Astrocyte of the hippocampus (primary cell): ENCODE results near the gene NLRP3.
"Not testable (repeated sequence)": the region's sequence is repeated elsewhere in the genome, so short reads cannot be mapped to it uniquely, and the experiment has no call there.

Source experiments
- DNase-seq: peaks from one replicate; pipeline ENCODE4 v3.0.0; 2011; ENCODE audit warnings: low read depth, low spot score

Gene NLRP3

DNA sequence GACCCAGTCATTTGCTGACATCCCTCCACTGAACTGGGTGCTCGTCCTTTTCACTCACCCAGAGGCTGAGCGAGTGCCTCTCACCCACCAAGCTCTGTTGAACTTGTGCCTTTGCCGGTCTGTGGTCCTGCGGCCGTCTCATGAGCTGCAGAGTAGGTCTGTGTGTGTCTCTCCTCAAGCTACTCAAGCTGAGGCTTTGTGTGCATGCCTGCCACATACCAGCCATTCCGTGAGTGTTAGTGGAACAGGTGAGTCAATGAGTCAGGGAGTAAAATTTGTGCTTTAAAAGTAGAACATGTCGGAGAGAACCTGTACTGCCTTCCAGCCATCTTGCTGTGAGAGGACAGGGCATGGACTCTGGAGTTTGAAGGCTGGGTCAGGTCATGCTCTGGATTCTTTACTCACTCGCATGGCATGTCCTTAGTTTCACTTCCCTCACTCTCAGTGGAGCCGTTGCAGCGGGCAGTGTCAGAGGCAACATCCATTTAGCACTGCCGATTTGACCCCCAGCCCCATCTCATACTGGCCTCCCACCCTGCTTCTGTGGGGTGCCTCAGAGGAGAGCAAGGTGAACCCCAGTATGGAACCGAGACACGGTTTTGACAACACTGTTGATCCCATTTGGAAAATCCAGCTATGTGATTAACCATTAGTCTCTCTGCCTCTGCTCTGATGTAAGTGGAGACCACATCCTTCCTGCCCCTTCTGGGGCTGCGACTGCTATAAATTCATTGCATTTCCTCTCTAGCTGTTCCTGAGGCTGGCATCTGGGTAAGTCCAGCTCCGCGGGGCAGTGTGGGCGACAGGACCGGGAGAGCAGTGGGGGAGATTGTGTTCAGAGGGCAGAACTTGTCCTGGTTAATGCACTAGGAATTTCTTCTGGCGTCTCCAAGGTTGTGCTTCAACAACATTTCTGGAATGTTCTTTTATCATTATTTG, at the start of gene NLRP3:
Gene NLRP3, plus strand, starts transcription at position 751 of the 939 bp plus-strand sequence. CDS start 2,628 bp downstream, outside the sequence.
- DNase-seq = peak; percentile 5

DNA sequence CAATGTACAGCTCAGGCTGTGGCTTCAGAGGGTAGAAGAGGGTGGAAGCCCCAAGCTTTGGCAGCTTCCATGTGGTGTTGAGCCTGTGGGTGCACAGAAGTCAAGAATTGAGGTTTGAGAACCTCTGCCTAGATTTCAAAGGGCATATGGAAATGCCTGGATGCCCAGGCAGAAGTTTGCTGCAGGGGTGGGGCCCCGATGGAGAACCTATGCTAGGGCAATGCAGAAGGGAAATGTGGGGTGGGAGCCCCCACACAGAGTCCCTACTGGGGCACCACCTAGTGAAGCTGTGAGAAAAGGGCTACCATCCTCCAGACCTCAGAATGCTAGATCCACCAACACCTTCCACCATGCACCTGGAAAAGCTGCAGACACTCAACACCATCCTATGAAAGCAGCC, 49.6 kb upstream of the NLRP3 start:
- not testable (repeated sequence) for DNase-seq

DNA sequence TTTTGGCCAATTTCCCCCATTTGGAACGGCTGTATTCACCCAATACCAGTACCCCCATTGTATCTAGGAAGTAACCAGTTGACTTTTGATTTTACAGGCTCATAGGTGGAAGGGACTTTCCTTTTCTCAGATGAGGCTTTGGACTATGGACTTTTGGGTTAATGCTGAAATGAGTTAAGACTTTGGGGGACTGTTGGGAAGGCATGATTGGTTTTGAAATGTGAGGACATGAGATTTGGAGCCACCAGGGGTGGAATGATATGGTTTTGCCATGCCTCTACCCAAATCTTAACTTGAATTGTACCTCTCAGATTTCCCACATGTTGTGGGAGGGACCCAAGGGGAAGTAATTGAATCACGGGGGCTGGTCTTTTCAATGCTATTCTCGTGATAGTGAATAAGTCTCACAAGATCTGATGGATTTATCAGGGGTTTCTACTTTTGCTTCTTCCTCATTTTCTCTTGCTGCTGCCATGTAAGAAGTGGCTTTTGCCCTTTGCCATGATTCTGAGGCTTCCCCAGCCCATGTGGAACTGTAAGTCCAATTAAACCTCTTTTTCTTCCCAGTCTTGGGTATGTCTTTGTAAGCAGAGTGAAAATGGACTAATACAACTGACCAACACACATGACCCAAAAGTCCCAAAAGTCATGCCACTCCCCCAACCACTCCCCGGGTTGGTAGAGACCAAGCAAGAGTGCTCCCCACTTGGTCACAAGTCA, 48.9 kb upstream of the NLRP3 start:
- no peak for DNase-seq

DNA sequence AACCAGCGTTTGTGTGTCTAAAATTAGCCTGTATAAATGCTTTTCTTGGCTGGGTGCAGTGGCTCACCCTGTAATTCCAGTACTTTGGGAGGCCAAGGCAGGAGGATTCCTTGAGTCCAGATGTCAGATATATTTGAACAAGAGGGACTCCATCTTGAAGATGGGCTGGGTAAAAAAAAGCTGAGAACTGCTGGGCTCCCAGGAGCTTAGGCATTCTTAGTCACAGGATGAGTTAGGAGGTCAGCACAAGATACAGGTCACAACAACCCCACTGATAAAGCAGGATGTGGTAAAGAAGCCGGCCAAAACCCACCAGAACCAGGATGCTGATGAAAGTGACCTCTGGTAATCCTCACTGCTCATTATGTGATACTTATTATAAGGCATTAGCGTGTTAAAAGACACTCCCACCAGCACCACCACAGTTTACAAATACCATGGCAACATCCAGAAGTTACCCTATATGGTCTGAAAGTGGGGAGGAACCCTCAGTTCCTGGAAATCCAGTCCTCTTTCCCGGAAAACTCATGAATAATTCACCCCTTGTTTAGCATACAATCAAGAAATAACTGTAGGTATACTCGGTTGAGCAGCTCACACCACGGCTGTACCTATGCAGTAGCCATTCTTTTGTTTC, 48.1 kb upstream of the NLRP3 start:
- DNase-seq = peak; percentile 54

DNA sequence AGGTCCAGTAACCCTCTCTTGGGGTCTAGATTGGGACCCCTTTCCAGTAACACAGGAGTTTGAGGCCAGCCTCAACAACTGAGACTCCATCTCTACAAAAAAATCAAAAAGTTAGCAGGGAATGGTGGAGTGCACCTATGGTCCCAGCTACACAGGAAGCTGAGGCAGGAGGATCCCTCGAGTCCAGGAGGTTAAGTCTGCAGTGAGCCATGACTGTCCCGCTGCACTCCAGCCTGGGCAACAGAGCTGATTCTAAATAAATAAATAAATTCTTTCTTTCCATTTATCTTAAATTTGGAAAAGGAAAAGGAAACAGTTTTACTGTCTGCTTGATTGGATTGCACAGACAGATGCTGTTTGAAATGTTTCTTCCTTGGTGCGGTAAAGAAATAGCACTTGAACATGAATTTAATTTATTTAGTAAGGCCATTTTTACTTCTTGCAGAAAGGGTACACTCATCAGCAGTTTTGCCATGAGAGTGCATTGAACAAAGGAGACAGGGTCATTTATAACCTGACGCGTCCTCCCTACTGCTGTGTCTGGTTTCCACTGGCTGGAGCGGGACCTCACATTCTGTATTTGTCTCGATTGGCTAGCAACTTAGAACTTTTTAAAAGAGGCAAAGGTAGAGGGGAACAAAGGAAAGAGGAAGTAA, 47.4 kb upstream of the NLRP3 start:
- DNase-seq = no peak

DNA sequence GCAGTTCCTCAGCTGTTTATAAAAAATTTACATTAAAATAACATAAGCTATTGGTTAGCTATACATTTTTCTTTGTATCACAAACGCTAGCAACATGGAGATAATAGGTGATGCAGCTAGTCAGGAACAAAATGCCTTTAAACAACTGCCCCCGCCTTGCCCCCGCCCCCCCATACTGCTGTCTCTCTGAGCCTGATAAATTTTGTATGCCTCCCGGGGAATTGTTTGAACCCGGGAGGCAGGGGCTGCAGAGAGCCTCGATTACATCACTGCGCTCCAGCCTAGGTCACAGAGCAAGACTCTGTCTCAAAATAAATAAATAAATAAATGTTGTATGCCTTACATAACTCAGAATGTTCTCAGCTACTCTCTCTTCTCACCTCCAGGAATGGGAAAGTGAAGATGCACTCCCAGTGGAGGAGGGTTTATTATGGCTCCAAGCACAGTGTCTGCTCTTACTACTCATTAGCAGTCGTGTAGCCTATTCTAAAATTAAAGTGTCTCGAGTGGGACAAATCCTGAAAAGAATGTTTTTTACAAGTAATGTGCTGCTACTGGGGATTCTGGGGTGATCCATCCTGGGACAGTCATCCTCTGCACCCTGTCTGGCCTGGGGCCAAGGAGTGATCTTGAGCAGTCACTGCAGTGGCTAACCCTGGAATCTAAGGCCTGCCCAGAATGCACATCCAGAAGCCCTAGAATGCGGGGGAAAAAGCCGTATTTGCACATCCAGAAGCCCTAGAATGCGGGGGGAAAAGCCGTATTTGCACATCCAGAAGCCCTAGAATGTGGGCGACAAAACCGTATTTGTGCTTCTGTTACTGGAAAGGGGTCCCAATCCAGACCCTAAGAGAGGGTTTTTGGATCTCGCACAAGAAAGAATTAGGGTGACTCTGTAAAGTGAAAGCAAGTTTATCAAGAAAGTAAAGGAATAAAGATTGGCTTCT, 44.9 kb upstream of the NLRP3 start:
- DNase-seq = peak; percentile 65

DNA sequence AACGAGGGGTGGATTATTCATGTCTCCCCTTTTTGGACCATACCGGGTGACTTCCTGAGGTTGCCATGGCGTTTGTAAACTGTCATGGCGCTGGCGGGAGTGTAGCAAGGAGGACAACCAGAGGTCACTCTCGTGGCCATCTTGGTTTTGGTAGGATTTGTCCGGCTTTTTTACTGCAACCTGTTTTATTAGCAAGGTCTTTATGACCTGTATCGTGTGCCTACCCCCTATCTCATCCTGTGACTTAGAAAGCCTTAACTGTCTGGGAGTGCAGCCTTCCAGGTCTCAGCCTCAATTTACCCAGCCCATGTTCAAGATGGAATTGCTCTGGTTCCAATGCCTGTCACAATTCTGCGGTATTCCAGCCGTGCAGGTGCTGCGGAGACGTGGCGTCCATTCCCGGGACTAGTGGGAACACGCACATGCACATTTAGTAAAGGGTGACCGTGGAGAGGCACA, 44.1 kb upstream of the NLRP3 start:
- no peak for DNase-seq

DNA sequence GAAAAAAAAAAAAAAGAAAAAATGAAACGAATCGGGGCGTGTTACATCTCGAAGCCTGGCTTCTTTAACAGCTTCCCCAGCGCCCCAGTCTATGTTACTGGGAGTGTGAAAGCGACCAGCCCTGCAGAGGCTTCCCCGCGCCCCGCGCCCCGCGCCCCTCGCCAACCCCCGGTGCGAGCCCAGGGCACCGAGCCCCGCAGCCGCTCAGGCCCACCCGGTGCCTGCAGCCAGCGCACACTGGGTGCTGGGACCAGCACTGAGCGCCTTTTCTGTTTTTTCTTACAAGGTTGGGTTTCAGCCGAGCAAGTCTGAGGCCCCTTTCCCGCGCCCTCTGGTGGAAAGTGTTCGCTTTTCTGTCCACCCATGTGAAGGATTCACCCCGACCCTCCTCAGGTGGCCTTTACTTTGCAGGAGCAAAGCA, 42.2 kb upstream of the NLRP3 start:
- DNase-seq = peak; percentile 55

DNA sequence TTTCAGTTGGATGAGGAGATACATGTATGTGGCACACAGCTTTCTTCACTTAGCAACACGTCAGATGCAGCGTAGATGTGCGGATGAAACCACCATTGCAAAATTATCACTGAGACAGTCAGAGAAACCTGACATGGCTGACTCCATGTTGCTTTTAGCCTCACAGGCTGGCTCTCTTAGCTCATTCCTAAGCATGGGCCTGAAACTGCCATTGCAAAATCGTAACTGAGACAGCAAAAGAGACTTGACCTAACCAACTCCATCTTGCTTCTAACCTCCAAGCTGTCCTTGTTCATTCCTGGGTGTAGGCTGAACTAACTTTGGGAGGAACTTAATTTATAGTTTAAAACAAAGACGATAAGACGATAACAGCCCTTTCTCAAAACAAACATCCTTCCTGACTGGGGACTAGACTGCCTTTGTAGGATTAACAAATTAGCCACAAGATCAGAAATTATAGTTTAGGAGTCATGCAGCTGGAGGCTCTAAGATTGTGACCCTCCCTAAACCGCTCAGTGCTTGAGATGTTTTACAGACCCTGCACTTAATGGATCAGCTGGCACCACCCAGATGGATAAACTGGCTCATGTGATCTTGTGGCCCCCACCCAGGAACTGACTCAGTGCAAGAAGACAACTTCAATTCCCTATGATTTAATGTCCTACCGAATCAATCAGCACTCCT, 41.2 kb upstream of the NLRP3 start:
- DNase-seq = not testable (repeated sequence)

DNA sequence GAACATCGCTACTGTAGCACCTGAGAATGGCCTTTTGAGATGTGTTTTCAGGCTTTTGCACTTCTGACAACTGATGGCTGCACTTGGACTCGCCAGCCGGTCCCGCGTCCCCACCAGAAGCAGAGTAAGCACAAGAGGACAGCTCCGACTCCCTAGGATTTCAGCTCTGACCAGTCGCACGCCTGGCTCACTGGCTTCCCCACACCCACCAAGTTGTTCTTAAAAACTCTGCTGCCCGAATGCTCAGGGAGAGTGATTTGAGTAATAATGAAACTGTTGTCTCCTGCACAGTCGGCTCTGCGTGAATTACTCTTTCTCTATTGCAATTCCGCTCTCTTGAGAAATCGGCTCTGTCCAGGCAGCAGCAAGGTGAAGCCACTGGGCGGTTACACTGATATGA, 40.2 kb upstream of the NLRP3 start:
- DNase-seq = no peak

DNA sequence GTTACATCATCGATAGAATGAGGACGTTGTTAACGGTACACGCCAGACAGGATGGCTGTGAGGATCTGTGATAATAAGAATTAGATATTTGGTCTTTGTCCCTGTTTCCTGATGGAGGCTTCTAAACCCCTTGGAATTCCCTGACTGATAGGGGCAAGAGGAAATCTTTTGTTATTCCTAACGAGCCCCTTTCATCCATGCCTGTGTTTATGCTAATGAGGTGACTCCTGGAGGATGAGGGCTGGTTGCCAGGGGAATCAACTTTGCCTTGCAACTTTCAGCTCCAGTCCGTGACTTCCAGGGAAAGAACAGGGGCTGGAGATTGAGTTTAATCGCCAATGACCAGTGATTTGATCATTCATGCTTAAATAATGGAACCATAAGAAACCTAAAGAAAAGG, 39.3 kb upstream of the NLRP3 start:
- DNase-seq = peak; percentile 78

DNA sequence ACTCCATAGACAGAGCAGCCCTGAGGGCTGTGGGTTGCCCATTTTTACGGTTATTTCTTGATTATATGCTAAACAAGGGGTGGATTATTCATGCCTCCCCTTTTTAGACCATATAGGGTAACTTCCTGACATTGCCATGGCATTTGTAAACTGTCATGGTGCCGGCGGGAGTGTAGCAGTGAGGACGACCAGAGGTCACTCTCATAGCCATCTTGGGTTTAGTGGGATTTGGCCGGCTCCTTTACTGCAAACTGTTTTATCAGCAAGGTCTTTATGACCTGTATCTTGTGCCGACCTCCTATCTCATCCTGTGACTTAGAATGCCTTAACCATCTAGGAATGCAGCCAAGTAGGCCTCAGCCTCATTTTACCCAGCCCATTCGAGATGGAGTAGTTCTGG, 38.3 kb upstream of the NLRP3 start:
- not testable (repeated sequence) for DNase-seq

DNA sequence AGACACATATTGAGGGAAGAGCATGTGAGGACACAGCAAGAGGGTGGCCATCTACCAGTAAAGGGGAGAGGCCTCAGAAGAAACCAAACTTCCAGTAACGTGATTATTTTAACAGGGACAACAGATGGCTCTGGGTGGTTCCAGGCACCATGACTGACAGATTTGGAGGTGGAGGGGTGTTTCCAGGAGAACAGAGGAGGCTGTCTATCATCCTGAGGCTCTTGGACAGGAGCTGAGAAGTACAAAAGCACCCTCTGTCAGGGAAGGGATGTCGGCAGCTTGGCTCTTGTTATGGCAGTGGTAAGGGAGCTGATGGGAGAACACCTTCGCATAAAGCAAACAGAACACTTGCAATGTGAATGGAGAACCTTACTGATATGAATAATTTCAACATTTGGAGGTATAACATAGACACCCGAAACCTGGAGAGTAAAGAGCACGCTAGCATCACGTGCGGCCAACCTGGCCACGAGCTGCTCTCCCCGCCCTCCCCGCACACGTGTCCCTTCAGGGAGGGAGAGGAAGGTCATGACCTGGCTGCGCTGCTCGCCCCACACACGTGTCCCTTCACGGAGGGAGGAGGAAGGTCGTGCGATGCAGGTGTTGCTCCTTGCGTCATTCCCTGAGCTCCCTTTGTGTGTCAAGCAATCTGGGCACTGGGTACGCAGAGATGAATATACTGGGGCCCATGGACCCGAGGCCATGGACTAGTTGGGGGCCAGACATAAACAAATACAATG, 37.5 kb upstream of the NLRP3 start:
- no peak for DNase-seq

DNA sequence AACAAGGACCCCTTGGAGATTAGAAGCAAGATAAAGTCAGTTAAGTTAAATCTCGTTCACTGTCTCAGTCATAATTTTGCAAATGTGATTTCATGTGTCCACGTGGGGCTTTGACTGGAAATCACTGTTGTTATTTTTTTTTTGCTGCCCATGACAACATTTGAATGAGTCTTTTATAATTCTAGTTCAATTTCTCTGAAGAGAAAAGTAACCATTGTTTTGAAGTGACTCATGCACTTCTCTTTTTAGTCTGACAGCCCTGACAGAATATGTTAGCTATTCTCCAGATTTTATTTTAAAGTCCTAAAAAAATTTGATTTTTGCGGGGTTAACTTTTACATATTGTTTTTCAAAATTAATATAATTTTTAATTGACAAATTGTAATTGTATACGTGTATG, 30.7 kb upstream of the NLRP3 start:
- DNase-seq = peak; percentile 52

DNA sequence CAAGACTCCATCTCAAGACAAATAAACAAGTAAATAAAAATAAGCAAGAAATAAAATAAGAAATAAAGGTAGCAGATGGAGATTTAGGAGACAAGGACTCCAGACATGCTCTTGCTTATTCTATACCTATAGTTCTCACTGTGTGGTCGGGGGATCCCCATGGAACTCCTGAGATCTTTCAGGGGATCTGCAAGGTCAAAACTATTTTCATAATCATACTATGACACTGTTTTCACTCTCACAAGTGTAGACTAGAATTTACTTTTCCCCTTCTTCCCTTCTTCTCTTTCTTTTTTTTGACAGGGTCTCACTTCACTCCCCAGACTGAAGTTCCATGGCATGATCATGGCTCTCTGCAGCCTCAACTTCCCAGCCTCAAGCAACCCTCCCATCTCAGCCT, 29.8 kb upstream of the NLRP3 start:
- DNase-seq = no peak

DNA sequence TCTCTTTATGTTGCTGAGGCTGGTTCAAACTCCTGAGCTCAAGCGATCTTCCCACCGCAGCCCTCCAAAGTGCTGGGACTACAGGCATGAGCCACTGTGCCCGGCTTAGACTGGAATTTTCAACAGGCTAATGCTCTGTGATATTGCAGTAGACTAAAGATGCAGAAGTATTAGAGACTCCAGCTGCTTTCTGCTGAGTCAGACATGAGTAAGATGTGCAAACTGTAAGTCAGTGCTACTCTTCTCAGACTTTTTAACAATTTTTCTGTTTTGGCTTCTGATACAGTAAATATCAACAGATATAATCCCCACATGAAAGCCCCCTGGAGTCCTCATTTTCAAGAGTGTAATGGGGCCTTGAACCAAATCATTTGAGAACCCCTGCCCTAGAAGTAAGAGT, 29.3 kb upstream of the NLRP3 start:
- peak; percentile 61 for DNase-seq

DNA sequence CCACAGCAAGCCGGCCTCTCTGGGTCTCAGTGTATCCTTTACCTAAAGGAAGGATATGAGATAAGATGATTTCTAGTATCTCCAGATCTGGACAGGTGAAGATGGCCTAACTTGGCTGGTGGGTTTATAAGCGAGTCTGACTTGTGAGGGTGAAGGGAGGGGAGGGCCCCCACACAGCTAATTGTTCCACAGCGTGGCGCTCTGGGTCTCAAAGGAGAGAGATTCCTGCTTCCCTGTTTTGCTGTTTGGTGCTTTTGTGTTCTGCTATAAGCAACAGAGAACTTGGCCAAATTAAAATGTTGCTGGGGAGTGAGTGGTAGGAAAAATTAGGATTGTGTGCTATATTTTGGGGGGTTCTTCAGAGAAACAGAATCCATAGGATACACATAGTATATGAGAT, 28.9 kb upstream of the NLRP3 start:
- DNase-seq = no peak

DNA sequence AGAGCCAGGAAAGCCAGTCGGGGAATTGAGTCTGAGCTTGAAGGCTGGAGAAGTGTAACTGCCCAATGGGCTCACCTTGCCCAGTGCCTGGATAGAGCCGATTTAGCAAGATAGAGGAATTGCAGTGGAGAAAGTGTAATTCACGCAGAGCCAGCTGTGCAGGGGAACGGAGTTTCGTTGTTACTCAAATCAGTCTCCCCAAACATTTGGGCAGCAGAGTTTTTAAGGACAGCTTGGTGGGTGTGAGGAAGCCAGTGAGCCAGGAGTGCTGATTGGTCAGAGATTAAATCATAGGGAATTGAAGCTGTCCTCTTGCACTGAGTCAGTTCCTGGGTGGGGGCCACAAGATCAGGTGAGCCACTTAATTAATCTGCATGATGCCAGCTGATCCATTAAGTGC, 28.4 kb upstream of the NLRP3 start:
- DNase-seq = no peak

DNA sequence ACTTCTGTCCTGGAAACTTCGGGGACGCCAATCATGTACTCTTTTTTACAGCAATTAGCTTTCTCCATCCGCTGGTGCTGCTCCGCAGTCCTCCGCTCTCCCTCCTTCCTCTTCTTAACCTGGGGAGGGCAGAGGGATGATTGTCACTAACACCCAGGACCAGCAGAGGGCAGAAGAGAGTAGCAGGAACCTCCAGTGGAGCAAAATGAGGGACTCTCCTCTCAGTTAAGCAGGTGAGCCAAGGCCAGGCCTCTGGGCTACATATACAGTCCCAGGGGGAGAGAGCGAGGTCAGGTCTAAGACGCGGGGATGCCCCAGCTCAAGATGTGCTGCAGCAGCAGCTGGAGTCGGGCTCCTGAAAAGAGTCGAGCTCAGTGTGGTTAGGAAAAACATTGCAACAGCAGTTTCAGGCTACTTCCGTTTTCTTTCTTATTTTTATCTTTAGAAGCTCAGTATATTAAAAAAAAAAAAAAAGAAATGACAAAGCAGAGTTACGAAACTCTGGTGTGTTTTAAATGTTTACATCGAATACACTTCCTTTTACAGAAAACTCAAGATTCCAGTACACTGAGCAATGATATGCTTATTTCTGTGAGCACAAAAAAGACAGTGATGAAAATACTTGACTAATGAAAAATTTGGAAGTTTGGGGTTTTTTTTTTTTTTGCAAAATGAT, 25.7 kb upstream of the NLRP3 start:
- DNase-seq = peak; percentile 83
